Measurements from ENCODE around the gene KCNH2.
"Not testable (repeated sequence)": the region's sequence is repeated elsewhere in the genome, so short reads cannot be mapped to it uniquely, and the experiment has no call there.

KCNH2 gene

GRCh38 chr7:151012031-151012692 lies 34.0 kb upstream of the KCNH2 start:
- no peak for DNase-seq

GRCh38 chr7:151011616-151012015 lies 33.5 kb upstream of the KCNH2 start:
- not testable (repeated sequence) for DNase-seq

GRCh38 chr7:151011097-151011409 lies 32.9 kb upstream of the KCNH2 start:
- DNase-seq: no peak

DNA sequence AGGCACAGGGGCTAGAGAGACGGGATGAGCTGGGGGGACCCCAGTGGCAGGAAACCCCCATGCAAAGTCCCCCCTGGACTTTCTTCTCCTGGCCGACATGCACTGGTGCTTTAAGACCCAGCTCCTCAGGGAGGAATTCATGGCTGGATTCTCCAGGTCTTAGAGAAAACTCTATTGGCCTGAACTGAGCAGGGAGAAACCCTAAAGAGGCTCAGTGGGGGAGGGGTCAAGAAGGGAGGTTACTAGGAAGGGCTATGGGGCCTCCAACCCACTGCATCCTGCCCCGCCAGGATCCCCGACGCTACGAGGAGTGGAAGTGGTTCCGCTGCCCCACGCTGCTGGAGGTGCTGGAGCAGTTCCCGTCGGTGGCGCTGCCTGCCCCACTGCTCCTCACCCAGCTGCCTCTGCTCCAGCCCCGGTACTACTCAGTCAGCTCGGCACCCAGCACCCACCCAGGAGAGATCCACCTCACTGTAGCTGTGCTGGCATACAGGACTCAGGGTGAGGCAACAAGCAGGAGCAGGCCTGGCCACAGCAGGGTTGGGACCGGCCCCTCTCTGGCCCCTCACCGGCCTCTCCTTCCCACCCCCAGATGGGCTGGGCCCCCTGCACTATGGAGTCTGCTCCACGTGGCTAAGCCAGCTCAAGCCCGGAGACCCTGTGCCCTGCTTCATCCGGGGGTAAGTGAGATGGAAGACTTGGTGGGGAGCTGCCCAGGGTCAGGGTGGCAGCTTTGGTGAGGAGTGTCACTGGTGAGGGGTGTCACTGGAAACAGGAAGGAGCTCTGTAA lies 32.4 kb upstream of the KCNH2 start:
- peak; percentile 55 for DNase-seq

DNA sequence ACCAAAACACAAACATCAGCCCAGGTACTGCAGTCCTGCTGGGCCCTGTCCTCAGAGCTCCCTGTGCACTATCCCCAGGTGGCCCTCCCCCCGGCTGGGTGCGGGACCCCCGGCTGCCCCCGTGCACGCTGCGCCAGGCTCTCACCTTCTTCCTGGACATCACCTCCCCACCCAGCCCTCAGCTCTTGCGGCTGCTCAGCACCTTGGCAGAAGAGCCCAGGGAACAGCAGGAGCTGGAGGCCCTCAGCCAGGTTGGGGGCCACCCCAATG lies 31.9 kb upstream of the KCNH2 start:
- DNase-seq: no peak

DNA sequence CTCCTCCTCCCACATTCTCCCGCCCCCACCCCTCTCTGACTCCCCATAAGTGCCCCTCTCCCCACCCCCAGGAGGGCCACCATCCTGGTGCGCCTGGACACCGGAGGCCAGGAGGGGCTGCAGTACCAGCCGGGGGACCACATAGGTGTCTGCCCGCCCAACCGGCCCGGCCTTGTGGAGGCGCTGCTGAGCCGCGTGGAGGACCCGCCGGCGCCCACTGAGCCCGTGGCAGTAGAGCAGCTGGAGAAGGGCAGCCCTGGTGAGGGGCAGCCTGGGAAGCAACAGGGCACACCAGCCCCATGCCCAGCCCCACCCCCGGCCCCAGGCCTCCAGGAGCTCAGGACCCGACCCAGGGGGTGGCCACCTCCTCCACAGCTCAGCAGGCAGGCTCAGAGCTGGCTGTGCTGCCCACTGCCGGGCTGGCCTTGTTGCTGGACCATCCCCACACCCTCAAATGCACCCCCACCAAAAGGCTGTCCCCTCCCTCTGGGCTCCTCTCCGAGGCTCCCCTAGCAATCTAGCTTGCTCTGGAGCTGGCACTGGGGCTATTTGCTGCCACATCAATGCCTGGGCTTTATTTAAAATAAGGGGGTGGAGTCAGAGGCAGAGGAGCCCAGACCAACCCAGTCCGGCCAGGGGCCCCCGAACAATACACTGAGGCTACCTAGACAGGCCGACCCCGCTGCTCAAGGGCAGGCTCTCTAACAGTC lies 31.4 kb upstream of the KCNH2 start:
- DNase-seq: no peak

DNA sequence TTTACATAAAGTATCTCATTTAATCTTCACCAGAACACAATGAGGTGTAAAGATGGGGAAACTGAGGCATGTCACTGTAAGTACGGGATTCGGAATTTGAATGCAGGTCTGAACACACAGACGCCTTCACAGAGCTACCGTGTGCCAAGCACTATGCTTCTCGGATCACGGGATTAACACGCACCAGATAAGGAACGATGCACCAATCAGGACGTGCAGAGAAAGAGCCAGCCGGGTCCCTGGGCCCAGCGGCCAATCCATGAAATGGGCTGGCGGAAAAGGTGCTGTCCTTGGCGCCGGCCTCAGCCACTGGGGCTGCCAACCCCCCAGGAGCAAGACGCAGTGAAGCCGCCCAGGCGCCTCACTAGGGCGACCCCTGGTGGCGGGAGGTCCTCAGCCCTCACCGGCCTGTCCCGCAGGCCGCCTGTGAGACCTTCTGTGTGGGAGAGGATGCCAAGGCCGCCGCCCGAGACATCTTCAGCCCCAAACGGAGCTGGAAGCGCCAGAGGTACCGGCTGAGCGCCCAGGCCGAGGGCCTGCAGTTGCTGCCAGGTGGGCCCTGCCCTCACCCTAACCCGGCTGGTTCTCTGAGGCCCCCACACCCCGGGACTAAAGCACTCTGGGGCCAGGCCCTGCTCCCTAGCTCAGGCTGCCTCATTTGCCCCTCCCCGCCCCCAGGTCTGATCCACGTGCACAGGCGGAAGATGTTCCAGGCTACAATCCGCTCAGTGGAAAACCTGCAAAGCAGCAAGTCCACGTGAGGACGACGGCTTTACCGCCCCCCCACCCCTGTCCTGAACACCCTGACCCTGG lies 30.6 kb upstream of the KCNH2 start:
- DNase-seq: peak; percentile 72

GRCh38 chr7:151008143-151008510 lies 30.0 kb upstream of the KCNH2 start:
- DNase-seq: no peak

DNA sequence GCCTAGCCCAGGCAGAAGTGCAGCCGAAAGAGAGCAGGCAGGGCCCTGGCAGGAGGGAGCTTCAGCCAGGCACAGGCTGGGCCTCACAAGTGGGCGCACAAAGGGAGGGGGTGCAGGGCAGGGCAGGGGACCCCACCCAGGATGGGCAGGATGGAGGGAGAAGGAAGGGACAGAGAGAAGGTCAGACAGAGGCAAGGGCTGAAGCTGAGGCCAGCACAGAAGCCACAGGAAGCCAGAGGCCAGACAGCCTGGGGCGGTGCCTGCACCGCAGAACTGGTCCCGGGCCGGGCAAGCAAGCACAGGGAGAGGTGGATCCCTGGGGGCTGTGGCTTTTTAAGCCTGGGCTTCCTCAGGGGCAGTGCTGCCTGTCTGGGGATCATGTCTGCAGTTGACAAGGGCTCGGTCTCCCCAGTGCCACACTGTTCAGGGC lies 29.4 kb upstream of the KCNH2 start:
- DNase-seq: no peak

DNA sequence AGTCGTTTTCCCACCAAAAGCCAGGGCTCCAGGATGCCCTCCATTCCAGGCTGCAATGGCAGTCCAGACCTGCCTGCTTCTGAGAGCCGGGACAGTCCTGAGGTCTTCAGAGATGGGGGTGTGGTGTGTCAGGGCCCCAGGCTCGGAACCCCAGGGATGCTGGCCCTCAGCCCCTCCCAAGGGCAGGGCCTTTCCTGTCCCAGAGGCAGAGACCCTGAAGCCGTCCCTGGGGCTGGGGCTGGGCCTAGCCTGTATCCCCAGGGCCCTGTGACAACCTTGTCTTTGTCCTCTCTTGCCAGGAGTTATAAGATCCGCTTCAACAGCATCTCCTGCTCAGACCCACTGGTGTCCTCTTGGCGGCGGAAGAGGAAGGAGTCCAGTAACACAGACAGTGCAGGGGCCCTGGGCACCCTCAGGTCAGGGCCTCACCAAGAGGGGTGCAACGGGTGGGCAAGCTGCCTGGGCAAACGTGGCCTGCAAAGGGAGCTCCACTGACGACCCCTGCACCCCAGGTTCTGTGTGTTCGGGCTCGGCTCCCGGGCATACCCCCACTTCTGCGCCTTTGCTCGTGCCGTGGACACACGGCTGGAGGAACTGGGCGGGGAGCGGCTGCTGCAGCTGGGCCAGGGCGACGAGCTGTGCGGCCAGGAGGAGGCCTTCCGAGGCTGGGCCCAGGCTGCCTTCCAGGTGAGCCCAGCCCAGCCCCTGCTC lies 28.6 kb upstream of the KCNH2 start:
- no peak for DNase-seq

DNA sequence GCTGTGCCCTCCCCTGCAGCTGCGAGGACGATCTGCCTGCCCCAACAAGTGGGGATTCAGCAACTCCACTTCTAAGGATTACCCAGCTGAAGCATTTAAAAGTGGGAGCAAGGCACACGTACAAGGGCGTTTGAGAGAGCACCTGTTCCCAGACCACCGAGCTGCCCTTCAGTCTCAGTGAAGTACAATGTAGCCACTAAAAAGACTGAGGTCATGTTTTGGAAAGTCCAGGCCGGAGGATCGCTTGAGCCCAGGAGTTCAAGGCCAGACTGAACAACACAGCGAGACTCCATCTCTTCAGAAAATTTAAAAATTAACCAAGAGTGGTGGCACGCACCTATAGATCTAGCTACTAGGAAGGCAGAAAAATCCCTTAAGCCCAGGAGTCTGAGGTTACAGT lies 27.4 kb upstream of the KCNH2 start:
- DNase-seq: no peak

DNA sequence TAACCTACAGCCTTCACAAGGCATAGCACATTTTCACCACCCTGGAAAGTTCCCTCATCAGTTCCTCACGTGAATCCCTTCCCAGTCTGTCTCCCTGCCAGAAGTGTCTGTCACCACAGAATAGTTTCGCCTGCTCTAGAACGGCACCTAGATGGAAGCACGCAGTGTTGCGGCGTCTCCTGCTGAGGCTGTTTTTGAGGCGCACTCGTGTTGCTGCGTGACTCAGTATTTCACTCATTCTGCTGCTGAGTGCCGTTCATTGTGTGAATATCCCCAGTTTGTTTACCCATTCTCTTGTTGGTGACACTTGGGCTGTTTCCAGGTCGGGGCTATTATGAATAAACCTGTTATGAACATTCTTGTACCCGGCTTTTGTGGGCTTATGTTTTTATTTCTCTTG lies 25.5 kb upstream of the KCNH2 start:
- DNase-seq: no peak

DNA sequence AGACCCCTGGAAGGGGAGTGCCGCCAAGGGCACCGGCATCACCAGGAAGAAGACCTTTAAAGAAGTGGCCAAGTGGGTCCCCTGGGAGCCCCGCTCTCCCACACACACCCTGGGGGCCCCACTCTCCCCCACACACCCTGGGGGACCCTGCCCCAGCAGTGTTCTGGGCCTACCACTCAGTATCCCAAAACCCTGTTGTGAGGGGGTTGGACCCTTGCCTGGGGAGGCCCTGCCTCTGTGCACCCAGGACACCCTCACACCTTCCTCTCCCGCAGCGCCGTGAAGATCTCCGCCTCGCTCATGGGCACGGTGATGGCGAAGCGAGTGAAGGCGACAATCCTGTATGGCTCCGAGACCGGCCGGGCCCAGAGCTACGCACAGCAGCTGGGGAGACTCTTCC lies 23.4 kb upstream of the KCNH2 start:
- no peak for DNase-seq

DNA sequence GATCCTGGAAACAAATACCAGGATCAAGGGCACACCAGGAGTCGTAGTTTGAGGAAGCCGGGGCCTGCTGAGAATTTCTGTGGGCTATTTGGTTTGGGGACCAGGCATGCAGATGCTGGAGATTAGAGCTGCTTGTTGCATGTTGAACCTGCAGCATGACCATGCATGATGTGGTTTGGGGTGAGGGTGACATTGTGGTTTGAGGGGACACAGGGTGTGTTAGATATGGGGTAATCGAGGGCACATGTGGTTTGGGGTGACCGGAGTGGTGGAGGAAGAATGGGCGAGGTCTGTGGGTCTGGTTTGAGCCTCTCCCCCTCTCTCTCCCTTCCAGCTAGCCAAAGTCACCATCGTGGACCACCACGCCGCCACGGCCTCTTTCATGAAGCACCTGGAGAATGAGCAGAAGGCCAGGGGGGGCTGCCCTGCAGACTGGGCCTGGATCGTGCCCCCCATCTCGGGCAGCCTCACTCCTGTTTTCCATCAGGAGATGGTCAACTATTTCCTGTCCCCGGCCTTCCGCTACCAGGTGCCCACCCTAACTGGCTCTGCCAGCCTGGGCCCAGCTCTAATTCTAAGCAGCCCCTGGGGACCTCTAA lies 22.9 kb upstream of the KCNH2 start:
- DNase-seq: no peak

DNA sequence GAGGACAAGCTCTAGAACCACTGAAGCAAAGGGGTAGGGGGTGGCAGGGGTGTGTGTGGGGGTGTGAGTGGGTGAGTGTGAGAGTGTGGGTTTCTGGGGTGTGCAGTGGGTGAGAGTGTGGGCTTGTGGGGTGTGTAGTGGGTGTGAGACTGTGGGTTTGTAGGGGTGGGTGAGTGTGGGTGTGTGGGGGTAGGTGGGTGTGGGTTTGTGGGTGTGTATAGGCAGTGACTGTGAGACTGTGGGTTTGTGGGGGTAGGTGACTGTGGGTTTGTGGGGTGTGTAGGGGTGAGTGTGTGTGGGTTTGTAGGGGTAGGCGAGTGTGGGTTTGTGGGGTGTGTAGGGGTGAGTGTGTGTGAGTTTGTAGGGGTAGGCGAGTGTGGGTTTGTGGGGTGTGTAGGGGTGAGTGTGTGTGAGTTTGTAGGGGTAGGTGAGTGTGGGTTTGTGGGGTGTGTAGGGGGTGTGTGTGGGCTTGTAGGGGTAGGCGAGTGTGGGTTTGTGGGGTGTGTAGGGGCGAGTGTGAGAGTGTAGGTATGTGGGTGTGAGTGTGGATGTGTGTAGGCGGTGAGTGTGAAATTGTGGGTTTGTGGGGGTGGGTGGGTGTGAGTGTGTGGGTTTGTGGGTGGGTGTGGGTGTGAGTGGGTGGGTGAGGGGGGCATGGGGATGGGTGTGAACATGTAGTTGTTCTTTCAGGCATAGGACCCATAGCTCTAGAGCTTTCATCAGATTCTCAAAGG lies 21.5 kb upstream of the KCNH2 start:
- no peak for DNase-seq

DNA sequence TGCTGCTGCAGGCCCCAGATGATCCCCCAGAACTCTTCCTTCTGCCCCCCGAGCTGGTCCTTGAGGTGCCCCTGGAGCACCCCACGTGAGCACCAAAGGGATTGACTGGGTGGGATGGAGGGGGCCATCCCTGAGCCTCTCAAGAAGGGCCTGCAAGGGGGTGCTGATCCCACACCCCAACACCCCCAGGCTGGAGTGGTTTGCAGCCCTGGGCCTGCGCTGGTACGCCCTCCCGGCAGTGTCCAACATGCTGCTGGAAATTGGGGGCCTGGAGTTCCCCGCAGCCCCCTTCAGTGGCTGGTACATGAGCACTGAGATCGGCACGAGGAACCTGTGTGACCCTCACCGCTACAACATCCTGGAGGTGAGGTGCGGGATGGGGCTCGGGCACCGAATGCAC lies 20.9 kb upstream of the KCNH2 start:
- no peak for DNase-seq

GRCh38 chr7:150998341-150998740 lies 20.2 kb upstream of the KCNH2 start:
- no peak for DNase-seq

DNA sequence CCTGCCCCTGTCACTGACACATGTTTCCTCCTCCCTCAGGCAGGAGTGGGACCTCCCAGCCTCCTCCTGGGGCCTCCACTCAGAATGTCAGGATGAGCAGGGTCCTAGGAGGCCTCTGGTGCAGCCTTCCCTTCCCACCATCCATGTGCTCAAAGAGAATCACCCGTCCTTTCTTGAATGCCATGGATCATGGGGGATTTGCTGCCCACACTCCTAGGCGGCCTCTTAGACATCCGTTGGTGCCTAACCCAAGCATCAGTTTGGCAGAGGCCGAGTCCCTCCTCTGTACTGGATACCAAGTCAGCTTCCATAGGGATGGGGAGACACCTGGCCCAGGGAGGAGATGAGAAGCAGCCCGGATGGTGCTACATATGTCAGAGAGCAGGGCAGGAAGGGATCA lies 19.7 kb upstream of the KCNH2 start:
- no peak for DNase-seq

DNA sequence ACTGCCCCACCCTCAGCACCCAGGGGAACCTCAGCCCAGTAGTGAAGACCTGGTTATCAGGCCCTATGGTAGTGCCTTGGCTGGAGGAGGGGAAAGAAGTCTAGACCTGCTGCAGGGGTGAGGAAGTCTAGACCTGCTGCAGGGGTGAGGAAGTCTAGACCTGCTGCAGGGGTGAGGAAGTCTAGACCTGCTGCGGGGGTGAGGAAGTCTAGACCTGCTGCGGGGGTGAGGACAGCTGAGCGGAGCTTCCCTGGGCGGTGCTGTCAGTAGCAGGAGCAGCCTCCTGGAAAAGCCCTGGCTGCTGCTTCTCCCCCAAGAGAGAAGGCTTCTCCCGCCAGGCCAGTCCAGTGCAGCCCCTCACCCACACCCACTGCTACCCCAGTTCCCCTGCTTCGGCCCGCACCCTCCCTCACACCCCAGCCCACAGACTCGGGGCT lies 19.0 kb upstream of the KCNH2 start:
- no peak for DNase-seq

DNA sequence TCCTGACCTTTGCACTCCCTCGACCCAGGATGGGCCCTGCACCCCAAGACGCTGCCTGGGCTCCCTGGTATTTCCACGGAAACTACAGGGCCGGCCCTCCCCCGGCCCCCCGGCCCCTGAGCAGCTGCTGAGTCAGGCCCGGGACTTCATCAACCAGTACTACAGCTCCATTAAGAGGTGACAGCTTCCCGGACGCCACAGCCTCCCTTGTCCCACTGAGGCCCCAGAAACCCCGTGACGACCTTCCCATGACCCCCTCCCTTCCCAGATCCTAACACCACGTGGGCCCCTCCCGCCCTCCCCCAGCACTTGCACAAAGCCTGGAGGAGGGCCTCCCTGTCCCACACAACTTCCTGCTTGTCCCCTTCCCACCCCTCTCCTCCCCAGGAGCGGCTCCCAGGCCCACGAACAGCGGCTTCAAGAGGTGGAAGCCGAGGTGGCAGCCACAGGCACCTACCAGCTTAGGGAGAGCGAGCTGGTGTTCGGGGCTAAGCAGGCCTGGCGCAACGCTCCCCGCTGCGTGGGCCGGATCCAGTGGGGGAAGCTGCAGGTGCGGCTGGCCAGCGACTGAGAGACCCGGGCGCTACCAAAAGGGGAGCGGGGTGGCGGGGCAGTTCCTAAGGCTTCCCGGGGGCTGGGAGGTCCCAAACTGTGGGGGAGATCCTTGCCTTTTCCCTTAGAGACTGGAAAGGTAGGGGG lies 18.4 kb upstream of the KCNH2 start:
- DNase-seq: no peak

DNA sequence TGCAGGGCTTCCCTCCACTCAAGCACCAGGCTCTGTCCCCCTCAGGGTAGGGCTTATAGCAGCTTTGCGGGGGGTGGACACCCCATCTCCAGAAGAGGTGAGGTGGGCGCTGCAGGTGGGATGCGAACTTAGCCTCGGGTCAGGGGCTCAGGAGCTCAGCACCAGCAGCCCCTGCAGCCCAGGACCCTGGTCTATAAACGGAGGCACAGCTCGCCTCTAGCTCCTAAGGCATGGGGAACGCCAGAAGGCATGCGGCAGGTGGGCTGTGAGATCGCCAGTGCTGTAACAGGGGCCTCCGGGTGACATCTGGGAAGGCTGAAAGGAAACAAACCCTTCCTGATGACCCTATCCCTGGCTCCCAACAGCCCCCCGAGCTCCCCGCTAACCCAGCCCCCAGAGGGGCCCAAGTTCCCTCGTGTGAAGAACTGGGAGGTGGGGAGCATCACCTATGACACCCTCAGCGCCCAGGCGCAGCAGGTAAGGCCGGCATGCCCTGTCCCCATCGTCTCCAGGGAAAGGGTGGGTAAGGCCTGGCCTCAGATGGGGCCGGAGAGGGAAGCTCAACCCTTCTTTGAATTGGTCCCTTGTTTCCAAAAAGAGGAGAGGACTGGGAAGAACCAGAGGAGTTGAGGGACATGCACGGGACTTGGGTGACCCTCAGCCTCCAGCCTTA lies 16.9 kb upstream of the KCNH2 start:
- DNase-seq: no peak
